Kidney (tissue), 14 donors: ENCODE results near the gene COL28A1. TPM values are rescaled to one million over a fixed set of nuclear protein-coding genes. Genes with fewer than 3 reads are reported as not detected.

Source experiments
- DNase-seq, 5 donors: peaks; one replicate each; pipeline ENCODE4 v3.0.0-alpha.2; 2013 to 2020
- FAIRE-seq: peaks from 2 replicates; lab custom pipeline; 2012; peaks lifted over from hg19 to GRCh38; lab: Jason Lieb, UNC
- H3K27ac ChIP-seq, 2 donors: one replicate each; pipeline ENCODE4 v1.7.0; 2013; ENCODE audit warnings: low read depth in 2 of 2, low read length in 2 of 2, inconsistent platforms in 1 of 2
- H3K27me3 ChIP-seq: one replicate; pipeline ENCODE4 v1.7.1; 2013; ENCODE audit warnings: low read length, inconsistent platforms; ENCODE audit not compliant: control insufficient read depth, insufficient read depth
- H3K36me3 ChIP-seq, 3 donors: one replicate each; pipeline versions ENCODE4 v1.7.0 to v1.7.1; 2013; ENCODE audit warnings: low read length in 3 of 3, control low read depth in 1 of 3, inconsistent platforms in 1 of 3; ENCODE audit not compliant: insufficient read depth in 3 of 3, control insufficient read depth in 2 of 3
- H3K4me1 ChIP-seq, 3 donors: one replicate each; pipeline versions ENCODE4 v1.7.0 to v1.7.1; 2013; ENCODE audit warnings: low read length in 3 of 3, inconsistent platforms in 1 of 3, low read depth in 1 of 3; ENCODE audit not compliant: control insufficient read depth in 2 of 3, insufficient read depth in 2 of 3
- H3K4me3 ChIP-seq, 3 donors: one replicate each; pipeline versions ENCODE4 v1.7.0 to v1.8.1; 2013; ENCODE audit warnings: low read length in 3 of 3, control low read depth in 1 of 3, inconsistent platforms in 1 of 3
- H3K9ac ChIP-seq, 3 donors: one replicate each; pipeline versions ENCODE4 v1.7.0 to v1.7.1; 2013; ENCODE audit warnings: low read length in 3 of 3, control low read depth in 1 of 3, inconsistent platforms in 1 of 3
- H3K9me3 ChIP-seq, 3 donors: one replicate each; pipeline versions ENCODE4 v1.7.0 to v1.7.1; 2013; ENCODE audit warnings: low read length in 3 of 3, control low read depth in 1 of 3, inconsistent platforms in 1 of 3; ENCODE audit not compliant: control insufficient read depth in 2 of 3, insufficient read depth in 1 of 3
- intact Hi-C: fragments of 100-400 bp; cut with DNase I; formaldehyde crosslinking; loops from one replicate; pipeline ENCODE4 v1.11.1; 2022
- polyA plus RNA-seq: library from polyadenylated mRNA; stranded (reverse); fragments of 350-450 nt; fragmentation: Illumina TruSeq; extraction: RNeasy Lipid Tissue Mini Kit (QIAGEN cat#74804); gene quantifications from one replicate; pipeline ENCODE4 v1.2.3, GENCODE V29; 2014; ENCODE audit warnings: low read depth, low replicate concordance; ENCODE audit not compliant: insufficient read depth
- total RNA-seq: library from RNA; stranded (reverse); fragmentation: NEBNext Ultra II Directional; extraction: Animal tissue kit (Norgen Biotek cat#: 25700); gene quantifications from one replicate; pipeline ENCODE4 v1.2.1, GENCODE V29; 2021
- TF ChIP-seq, protein P1 (sequence below): IDR thresholded peaks from 3 replicates; pipeline ENCODE4 v1.5.1; 2012; ENCODE audit warnings: mild to moderate bottlenecking, moderate library complexity, borderline replicate concordance; ENCODE audit not compliant: insufficient read depth; ENCODE audit errors: extremely low read depth
- donor health status: control.
- donor health status: control.
- donor health status: control.
- donor health status: control.
- donor health status: control.
- donor health status: DM: yes; HTN: yes; CAD: no.
- donor health status: Normal renal cell carcinoma (clear cell type).

Gene COL28A1
- total and polyA plus RNA-seq, 2 donors from 2014 or later, result 2.7 to 5.8 TPM

DNA sequence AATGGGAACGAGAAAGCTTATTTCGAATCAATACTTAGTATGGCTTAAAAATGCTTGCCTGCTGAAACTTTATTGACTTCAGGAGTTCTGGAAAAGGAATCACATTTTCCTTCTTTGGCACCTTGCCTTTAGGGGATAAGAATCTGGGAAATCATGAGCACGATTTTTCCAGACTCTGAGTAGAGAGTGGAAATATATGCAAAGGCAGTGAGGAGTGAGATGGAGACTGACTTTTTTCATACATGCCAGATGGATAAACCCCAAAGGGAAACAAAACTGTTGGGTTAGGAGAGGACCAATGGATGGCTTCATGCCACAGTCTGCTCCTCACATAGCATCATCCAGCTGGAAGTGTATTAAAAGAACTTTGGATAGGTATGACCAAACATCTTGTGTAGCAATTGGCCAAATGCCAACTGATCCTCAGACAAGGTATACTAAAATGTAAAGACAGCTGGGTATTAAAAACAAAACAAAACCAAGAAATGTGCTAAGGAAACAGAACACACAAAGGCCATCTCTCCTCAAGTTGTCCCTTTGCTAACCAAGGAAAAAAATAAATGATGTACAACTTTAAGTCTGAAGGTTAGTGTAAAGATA, 1.7 kb downstream of the COL28A1 start:
- intact Hi-C loops, result no loop called here
- no peak for FAIRE-seq

DNA sequence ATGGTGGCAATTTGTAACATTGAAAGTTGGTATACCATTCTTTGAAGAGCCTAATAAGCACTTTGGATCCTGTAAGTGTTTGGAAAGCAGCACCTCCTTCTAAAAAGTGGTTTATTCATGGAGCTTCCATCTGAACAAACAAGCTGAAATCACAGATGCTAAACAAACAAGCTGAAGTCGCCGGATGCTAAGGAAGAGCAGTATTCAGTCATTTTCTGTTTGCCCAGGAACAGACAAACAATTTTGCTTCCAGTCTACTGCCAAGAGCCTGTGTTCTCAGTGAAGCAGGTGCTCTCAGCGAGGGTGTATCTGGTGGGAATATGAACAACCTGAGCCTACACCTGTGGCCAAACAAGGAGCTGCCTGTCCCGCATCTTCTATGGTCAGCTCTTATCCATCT, 6.3 kb downstream of the COL28A1 start:
- H3K4me1 ChIP-seq, result no peaks in the 10 kb centered on the region
- H3K36me3 ChIP-seq, result no peaks in the 10 kb centered on the region
- intact Hi-C loops, result no loop called here
- H3K27ac ChIP-seq, result no peak overlapping the region
- FAIRE-seq (no peak), DNase-seq (no peak)
- no peak overlapping the region for H3K9ac ChIP-seq
- no peaks in the 10 kb centered on the region for H3K27me3 ChIP-seq
- no peak overlapping the region for H3K4me3 ChIP-seq
- TF ChIP-seq, protein P1, sequence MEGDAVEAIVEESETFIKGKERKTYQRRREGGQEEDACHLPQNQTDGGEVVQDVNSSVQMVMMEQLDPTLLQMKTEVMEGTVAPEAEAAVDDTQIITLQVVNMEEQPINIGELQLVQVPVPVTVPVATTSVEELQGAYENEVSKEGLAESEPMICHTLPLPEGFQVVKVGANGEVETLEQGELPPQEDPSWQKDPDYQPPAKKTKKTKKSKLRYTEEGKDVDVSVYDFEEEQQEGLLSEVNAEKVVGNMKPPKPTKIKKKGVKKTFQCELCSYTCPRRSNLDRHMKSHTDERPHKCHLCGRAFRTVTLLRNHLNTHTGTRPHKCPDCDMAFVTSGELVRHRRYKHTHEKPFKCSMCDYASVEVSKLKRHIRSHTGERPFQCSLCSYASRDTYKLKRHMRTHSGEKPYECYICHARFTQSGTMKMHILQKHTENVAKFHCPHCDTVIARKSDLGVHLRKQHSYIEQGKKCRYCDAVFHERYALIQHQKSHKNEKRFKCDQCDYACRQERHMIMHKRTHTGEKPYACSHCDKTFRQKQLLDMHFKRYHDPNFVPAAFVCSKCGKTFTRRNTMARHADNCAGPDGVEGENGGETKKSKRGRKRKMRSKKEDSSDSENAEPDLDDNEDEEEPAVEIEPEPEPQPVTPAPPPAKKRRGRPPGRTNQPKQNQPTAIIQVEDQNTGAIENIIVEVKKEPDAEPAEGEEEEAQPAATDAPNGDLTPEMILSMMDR, result no peak
- no peaks in the 10 kb centered on the region for H3K9me3 ChIP-seq

More for the DNA sequence above, 1.7 kb downstream of the COL28A1 start:
- Histone ChIP-seq H3K4me3 (no peak overlapping the region), H3K36me3 (no peaks in the 10 kb centered on the region), H3K4me1 (no peaks in the 10 kb centered on the region), H3K9me3 (no peaks in the 10 kb centered on the region), H3K27ac (no peak overlapping the region), H3K27me3 (no peaks in the 10 kb centered on the region), H3K9ac (no peak overlapping the region)
- TF ChIP-seq, protein P1, result no peak
- no peak for DNase-seq

DNA sequence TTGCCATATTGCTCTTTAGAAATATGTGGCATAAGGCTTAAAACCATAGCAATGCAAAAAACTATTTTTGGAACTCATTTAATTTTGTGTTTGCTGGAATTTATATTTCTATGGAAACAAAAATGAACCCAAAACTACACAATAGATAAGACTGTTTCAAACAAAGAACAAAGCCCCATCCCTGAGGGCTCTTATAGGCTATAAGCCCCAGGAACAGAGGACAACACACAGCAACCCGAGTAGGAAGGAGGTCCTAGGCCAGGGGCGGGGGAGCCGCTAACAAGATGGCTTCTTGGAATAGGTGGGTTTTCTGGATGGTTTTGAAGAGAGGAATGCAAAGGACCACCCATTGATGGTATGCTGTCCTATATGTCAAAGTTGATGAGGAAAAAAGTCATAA, 8.6 kb downstream of the COL28A1 start:
- no peaks in the 10 kb centered on the region for H3K4me1 ChIP-seq
- no peak overlapping the region for H3K9ac ChIP-seq
- intact Hi-C loops, result no loop called here
- H3K36me3 ChIP-seq, result no peaks in the 10 kb centered on the region
- TF ChIP-seq, protein P1, result no peak
- H3K27me3 ChIP-seq, result no peaks in the 10 kb centered on the region
- H3K27ac ChIP-seq, result no peak overlapping the region
- DNase-seq, result no peak
- no peaks in the 10 kb centered on the region for H3K9me3 ChIP-seq
- FAIRE-seq, result no peak
- no peak overlapping the region for H3K4me3 ChIP-seq

DNA sequence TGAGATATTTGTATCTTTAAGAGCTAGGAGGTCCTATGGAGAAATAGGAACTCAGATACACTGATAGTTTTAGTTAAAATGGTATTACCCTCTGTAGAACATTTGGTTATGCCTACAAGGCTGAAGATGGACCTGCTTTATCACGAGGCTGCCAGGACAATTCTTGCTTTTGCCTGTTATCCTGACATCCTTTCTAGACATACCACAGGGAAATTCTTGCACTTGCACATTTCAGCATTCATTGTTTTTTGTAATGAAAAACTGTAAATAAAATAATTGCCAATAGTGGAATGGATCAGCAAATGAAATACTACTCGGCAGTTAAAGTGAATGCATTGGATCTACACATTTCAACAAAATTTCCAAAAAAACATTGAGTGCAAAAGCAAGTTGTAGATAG, 9.7 kb downstream of the COL28A1 start:
- Histone ChIP-seq H3K4me1 (no peaks in the 10 kb centered on the region), H3K27ac (no peak overlapping the region), H3K9me3 (no peaks in the 10 kb centered on the region), H3K9ac (no peak overlapping the region), H3K36me3 (no peaks in the 10 kb centered on the region), H3K27me3 (no peaks in the 10 kb centered on the region), H3K4me3 (no peak overlapping the region)
- TF ChIP-seq, protein P1, result no peak
- FAIRE-seq (no peak), DNase-seq (no peak)
- intact Hi-C loops, result no loop called here
